ENCODE results near the gene SLC26A1. TPM values are rescaled to one million over a fixed set of nuclear protein-coding genes. Genes with fewer than 3 reads are reported as not detected.

Gene SLC26A1
- total and polyA plus RNA-seq, 2 donors (not counting 3 experiments of a cell fraction or from before 2014, with no cell fraction given): 0.10 TPM; not detected in 1

DNA sequence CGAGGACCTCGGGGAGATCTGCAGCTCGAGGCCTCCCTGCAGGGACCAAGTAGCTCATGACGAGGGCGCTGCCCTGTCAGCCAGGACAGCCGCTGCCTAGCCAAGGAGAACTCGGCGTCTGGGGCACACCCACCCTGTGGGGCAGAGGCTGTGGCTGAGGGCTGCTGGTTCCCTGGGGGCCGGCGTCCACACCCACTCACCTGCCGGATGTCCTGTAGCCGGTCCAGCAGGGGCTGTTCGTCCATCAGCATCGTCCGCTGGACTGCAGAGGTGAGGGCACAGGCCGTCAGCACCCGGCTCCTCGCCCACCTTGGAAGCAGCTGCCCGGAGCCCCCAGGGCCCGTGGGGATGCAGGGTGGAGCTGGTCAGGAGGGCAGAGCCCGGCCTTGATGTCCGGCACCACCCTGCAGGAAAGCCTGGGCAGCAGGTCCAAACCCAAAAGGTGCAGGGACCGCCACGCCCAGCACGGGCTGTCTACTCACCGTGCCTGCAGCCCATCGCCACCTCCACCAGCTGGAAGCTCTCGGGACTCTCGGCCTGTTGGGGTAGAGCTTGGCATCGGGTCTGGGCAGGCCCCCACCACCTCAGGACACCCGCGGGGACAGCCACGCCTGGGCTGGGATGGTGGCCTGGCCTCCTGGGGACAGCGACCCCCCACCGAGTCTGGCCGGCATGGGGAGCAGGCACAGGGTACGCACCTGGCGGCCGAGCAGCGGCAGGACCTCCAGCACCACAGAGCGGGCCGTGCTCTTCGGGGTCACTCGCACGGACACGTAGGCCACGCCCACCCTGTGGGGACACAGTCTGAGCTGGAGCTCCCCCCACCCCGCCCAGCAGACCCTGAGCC is 26.7 kb downstream of the SLC26A1 start:
- dilution Hi-C loops (cut with MboI; ENCODE audit: extremely low pct_ligation_motif_present, low sequenced_read_pairs) (no loop called here), intact Hi-C loops (cut with micrococcal nuclease) (no loop called here)
- no peaks in the 10 kb centered on the region for H4K20me1 ChIP-seq (replicated peaks; ENCODE audit: control insufficient read depth, extremely low read depth, insufficient read depth, low read length)
- no peak overlapping the region for H3K27ac ChIP-seq (ENCODE audit: insufficient read depth, low read depth, low read length)
- no peak overlapping the region for H3K4me2 ChIP-seq (ENCODE audit: insufficient read depth, low read length)
- no peak overlapping the region for H3K4me3 ChIP-seq (replicated peaks in 1 of 3; ENCODE audit: insufficient read depth in 1 of 3, low read depth in 1 of 3, low read length in 3 of 3)
- no peaks in the 10 kb centered on the region for H3K27me3 ChIP-seq (ENCODE audit: control insufficient read depth in 2 of 2, insufficient read depth in 2 of 2, low read length in 2 of 2)
- no TSS peak for BruUV-seq (replicated peaks)
- H3K9ac ChIP-seq (replicated peaks; ENCODE audit: extremely low read depth, insufficient read depth, low read length): no peak overlapping the region
- ChIA-PET CTCF (no interaction called here), POLR2A (no interaction called here)
- H3K36me3 ChIP-seq (ENCODE audit: control insufficient read depth in 2 of 2, extremely low read depth in 1 of 2, insufficient read depth in 2 of 2, low read length in 2 of 2): peaks cover 0 to 24% of the 10 kb centered on the region in 2 experiments
- FAIRE-seq: no peak
- no peak for DNase-seq (ENCODE audit: low read depth, low spot score)
- no peaks in the 10 kb centered on the region for H3K79me2 ChIP-seq (ENCODE audit: control insufficient read depth, insufficient read depth, low read length)
- no peak overlapping the region for H2AFZ ChIP-seq (ENCODE audit: low read depth, low read length)
- no peaks in the 10 kb centered on the region for H3K9me1 ChIP-seq (replicated peaks; ENCODE audit: control insufficient read depth, extremely low read depth, insufficient read depth, low read length)
- H3K9me3 ChIP-seq (replicated peaks; ENCODE audit: control insufficient read depth, insufficient read depth, low read length): no peaks in the 10 kb centered on the region
- TF ChIP-seq, protein P1, sequence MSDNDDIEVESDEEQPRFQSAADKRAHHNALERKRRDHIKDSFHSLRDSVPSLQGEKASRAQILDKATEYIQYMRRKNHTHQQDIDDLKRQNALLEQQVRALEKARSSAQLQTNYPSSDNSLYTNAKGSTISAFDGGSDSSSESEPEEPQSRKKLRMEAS (IDR thresholded peaks at IDR 0.05; ENCODE audit: insufficient read depth, insufficient read length): no peak
- TF ChIP-seq JUN (IDR thresholded peaks at IDR 0.05; ENCODE audit: borderline replicate concordance, insufficient read depth, insufficient read length, low read depth): no peak
- TF ChIP-seq EZH2 (IDR thresholded peaks at IDR 0.05; ENCODE audit: borderline replicate concordance, low read depth, low read length, severe bottlenecking): no peak
- TF ChIP-seq GATA2 (IDR thresholded peaks at IDR 0.05; ENCODE audit: insufficient read depth, insufficient read length, low read depth, low read length): no peak
- TF ChIP-seq, protein P2, sequence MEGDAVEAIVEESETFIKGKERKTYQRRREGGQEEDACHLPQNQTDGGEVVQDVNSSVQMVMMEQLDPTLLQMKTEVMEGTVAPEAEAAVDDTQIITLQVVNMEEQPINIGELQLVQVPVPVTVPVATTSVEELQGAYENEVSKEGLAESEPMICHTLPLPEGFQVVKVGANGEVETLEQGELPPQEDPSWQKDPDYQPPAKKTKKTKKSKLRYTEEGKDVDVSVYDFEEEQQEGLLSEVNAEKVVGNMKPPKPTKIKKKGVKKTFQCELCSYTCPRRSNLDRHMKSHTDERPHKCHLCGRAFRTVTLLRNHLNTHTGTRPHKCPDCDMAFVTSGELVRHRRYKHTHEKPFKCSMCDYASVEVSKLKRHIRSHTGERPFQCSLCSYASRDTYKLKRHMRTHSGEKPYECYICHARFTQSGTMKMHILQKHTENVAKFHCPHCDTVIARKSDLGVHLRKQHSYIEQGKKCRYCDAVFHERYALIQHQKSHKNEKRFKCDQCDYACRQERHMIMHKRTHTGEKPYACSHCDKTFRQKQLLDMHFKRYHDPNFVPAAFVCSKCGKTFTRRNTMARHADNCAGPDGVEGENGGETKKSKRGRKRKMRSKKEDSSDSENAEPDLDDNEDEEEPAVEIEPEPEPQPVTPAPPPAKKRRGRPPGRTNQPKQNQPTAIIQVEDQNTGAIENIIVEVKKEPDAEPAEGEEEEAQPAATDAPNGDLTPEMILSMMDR (IDR thresholded peaks at IDR 0.05; ENCODE audit: extremely low read depth in 1 of 2, insufficient read depth in 1 of 2, low read depth in 1 of 2, low read length in 2 of 2): no peak
- no peak for TF ChIP-seq MYC (IDR thresholded peaks at IDR 0.05; ENCODE audit: low read depth, low read length)
- TF ChIP-seq POLR2AphosphoS5 (IDR thresholded peaks at IDR 0.05; ENCODE audit: insufficient read depth, low read depth, low read length): no peak
- TF ChIP-seq POLR2A (IDR thresholded peaks at IDR 0.05; ENCODE audit: low read depth, low read length): no peak
- no peak for TF ChIP-seq FOS (IDR thresholded peaks at IDR 0.05; ENCODE audit: borderline replicate concordance, insufficient read depth, low read length)
- H3K4me1 ChIP-seq (ENCODE audit: control insufficient read depth, extremely low read depth, insufficient read depth, low read length): no peaks in the 10 kb centered on the region

All from endothelial cell of umbilical vein (primary cell).